ENCODE results near the gene ACYP1.

DNA sequence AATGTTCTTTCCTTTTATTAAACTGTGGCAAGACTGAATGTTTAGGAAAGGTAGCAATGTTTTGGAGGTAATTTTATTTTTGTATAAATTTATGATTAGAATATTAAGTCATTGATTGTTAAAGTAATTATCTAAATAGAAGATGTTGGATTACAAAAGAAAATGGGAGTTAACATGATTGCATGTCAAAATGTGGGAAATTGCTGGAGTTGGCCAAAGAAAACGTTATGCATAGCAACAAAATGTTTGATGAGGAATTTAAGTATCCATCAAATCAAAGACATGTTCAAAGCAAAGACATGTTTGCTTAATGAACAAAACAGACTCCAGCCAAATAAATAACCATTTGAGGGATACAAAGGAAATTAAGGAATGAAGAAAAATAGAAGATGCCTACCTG is 9.4 kb downstream of the ACYP1 start:
- TF ChIP-seq, protein P1, sequence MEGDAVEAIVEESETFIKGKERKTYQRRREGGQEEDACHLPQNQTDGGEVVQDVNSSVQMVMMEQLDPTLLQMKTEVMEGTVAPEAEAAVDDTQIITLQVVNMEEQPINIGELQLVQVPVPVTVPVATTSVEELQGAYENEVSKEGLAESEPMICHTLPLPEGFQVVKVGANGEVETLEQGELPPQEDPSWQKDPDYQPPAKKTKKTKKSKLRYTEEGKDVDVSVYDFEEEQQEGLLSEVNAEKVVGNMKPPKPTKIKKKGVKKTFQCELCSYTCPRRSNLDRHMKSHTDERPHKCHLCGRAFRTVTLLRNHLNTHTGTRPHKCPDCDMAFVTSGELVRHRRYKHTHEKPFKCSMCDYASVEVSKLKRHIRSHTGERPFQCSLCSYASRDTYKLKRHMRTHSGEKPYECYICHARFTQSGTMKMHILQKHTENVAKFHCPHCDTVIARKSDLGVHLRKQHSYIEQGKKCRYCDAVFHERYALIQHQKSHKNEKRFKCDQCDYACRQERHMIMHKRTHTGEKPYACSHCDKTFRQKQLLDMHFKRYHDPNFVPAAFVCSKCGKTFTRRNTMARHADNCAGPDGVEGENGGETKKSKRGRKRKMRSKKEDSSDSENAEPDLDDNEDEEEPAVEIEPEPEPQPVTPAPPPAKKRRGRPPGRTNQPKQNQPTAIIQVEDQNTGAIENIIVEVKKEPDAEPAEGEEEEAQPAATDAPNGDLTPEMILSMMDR (IDR thresholded peaks at IDR 0.05; ENCODE audit: poor library complexity), result no peak
- TF ChIP-seq EZH2 (IDR thresholded peaks at IDR 0.05; ENCODE audit: borderline replicate concordance) (no peak), EZH2phosphoT487 (IDR thresholded peaks at IDR 0.05; ENCODE audit: low read depth, severe bottlenecking, unreplicated experiment) (no peak)

Data from hepatocyte (in vitro differentiated cells).